Body of pancreas (tissue), 4 donors: ENCODE data around the gene C1RL.

Experiments used
- POLR2A ChIP-seq, 3 donors: fragments of 450-650 bp; IDR thresholded peaks; one replicate each; pipeline ENCODE4 v1.6.1; 2016; ENCODE audit warnings: antibody characterized with exemption in 3 of 3, mild to moderate bottlenecking in 2 of 3
- TF ChIP-seq, protein P1 (sequence below), 7 experiments: fragments of 450-650 bp in 4 of 7; fragments of 200-600 bp in 3 of 7; sonication (generic) in 3 of 7; IDR thresholded peaks; one replicate each; pipeline ENCODE4 v1.5.1; 2016 to 2019; ENCODE audit warnings: antibody characterized with exemption in 7 of 7

GRCh38 chr12:7060353-7060954 lies 48.6 kb downstream of the C1RL start, which contains the start of gene C1S:
- TF ChIP-seq, protein P1, sequence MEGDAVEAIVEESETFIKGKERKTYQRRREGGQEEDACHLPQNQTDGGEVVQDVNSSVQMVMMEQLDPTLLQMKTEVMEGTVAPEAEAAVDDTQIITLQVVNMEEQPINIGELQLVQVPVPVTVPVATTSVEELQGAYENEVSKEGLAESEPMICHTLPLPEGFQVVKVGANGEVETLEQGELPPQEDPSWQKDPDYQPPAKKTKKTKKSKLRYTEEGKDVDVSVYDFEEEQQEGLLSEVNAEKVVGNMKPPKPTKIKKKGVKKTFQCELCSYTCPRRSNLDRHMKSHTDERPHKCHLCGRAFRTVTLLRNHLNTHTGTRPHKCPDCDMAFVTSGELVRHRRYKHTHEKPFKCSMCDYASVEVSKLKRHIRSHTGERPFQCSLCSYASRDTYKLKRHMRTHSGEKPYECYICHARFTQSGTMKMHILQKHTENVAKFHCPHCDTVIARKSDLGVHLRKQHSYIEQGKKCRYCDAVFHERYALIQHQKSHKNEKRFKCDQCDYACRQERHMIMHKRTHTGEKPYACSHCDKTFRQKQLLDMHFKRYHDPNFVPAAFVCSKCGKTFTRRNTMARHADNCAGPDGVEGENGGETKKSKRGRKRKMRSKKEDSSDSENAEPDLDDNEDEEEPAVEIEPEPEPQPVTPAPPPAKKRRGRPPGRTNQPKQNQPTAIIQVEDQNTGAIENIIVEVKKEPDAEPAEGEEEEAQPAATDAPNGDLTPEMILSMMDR (IDR thresholded peaks at IDR 0.05), result peak; percentile 22 to 88 (median 73)
- peak in 2 of 3 donors; percentile 64 to 65 for TF ChIP-seq POLR2A (IDR thresholded peaks at IDR 0.05)
